SKM-1 (cell line): Measurements from ENCODE around the gene PAWR.
"Not testable (repeated sequence)": the region's sequence is repeated elsewhere in the genome, so short reads cannot be mapped to it uniquely, and the experiment has no call there.

ENCODE experiments used
- DNase-seq: peaks from one replicate; lab custom pipeline; 2025; ENCODE audit not compliant: unreplicated experiment; lab: John Stamatoyannopoulos, UW

PAWR gene

DNA sequence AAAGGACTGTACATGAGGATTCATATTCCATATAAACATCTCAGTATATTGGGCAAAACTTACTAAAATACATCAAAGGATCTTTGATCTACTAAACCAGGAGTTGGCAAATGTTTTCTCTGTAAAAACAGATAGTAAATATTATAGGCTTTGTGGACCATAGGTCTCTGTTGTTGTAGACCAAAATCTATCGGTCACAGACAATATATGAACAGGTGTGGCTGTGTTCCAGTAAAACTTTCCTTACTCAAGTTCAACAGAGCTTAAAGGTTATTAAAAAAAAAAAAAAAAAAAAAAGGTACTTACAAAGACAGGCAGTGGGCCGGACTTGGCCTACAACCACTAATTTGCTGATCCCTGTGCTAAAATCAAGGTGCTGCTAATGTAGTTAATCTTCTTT lies 40.3 kb downstream of the PAWR start:
- DNase-seq = no peak

DNA sequence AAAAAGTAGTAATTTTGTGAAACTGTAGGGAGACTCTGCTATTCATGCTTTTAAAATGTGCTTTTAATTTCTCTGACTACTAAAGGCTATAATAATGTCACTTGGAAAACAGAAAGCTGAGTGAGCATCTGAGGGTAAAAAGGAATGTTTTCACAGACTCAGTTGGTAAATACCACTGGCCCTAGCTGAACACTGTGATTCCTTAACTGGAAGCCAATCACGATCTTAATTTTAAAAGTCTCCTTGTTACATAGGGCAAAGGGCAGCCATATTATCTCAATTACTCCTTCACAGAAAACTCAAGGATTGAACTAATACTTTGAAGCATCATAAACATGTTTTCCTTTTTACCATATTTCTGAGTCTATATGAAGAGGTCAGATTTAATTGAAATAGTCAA lies 41.9 kb downstream of the PAWR start:
- DNase-seq = no peak

DNA sequence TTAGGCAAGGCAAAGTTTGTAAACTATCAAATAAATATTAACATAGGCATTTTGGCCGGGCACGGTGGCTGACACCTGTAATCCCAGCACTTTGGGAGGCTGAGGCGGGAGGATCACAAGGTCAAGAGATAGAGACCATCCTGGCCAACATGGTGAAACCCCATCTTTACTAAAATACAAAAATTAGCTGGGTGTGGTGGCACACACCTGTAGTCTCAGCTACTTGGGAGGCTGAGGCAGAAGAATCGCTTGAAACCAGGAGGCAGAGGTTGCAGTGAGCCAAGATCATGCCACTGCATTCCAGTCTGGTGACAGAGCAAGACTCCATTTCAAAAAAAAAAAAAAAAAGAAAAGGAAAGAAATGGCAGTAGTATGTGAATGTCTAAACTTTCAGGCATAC lies 43.9 kb downstream of the PAWR start:
- not testable (repeated sequence) for DNase-seq

GRCh38 chr12:79645235-79645630 lies 45.5 kb downstream of the PAWR start:
- no peak for DNase-seq

GRCh38 chr12:79644274-79645234 lies 46.2 kb downstream of the PAWR start:
- no peak for DNase-seq

- no peak for DNase-seq
Measured at GRCh38 chr12:79643821-79644220, 46.9 kb downstream of the PAWR start.

DNA sequence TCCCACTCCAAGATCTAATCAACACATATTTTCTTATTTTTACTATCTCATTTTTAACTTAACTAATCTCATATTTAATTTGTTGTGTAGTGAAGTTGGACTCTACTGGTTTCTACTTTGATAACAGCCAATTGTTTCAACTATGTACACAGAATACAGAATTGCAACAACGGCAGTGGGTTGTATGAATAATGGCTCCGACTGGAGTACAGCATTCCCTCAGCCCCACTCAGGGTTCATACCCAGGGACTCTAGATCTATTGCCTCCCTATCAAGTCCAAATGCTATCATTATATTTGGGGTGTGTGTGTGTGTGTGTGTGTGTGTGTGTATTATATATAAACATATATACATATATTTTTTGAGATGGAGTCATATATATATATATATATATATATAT lies 52.3 kb downstream of the PAWR start:
- DNase-seq = no peak

- DNase-seq = no peak
Measured at GRCh38 chr12:79637093-79637492, 53.7 kb downstream of the PAWR start.

GRCh38 chr12:79635676-79636075 lies 55.1 kb downstream of the PAWR start:
- DNase-seq = no peak

DNA sequence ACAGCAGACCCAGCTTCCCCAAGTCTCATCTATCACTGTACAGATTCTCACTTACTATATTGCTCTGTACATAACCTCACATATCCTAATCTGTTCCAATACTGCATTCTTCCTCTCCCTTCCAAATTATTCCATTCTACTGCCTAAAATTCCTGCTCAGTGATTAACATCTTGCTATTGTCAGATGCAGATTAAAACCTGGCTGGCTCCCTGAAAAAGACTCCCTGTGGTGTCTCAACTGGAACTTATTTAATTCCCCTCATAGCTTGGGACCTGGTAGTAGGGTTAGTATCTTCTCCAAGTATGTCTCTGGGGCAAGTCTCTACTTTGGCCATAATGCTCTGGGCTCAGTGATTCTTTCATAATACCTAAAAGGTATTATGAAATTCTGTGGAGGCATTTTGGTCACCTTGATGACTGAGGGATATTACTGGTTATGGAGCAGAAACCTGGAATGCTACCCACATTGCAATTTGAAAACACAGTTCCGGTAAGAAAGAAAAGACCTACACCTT lies 55.8 kb downstream of the PAWR start:
- no peak for DNase-seq

GRCh38 chr12:79629561-79629960 lies 61.2 kb downstream of the PAWR start:
- DNase-seq = no peak

- DNase-seq = not testable (repeated sequence)
Measured at GRCh38 chr12:79626735-79627134, 64.0 kb downstream of the PAWR start.

DNA sequence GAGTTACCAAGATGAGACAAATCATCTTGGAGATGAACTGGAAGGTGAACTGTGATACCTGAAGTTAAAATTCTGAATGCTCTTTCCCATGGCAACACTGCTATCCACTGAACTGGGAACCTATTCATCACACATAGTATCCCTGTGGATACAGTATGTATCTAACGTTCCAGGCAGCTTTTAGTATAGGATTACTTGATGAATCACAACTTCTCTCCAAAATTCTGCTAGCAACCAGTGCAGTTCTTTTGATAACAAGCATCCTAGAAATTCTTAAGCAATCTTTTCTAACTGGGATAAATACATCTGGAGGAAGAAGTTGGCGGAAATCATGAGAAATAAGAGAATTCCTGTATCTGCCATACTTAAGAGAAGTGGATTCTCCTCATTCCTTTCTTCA lies 66.4 kb downstream of the PAWR start:
- no peak for DNase-seq

DNA sequence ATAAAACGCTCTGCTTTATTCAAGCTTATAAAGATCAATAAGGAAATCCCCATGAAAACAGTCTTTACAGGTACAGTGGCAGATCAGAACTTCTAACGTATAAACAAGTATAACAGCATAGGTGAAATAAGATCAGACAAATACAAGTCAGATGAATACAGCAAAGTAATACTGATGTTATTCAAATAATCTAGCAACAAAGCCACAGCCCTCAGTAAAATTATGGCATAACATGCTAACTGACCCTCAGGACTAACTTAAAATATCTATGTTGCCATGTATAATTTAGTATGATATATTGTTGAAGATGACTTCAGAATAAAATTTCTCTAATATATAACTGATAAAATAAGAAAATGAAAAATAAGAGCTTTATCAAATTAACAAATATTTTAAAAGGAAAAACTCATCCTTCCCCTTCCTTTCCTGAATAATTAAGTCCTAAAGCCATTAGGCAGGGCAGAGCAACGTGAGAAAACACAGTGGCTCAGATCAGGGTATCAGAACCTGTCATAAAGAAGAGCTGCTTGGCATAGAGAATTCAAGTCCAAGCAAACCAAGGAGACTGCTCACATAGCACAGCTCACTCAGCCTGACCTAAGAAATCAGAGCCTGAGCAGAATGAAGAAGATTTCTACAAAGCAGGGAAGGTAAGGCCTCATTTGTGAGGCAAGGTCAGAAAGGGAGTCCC lies 70.7 kb downstream of the PAWR start:
- no peak for DNase-seq

DNA sequence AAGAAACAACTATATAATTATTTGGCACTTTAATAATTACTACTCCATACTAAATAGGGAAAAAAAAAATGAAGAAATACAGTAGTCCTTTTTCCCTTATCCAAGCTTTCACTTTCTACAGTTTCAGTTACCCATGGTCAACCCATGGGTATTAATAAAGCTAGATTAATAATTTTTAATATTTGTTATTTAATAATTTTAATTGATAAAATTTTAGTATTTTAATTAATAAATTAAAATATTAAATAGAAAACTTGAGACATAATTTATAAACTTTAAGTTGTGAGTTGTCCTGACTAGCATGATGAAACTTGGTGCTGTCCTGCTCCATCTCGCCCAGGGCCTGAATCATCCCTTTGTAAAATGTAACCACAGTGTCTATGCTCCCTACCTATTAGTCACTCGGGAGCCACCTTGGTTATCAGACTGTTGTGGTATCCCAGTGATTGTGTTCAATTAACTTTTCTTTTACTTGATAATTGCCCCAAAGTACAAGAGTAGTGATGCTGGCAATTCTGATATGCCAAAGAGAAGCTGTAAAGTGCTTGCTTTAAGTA lies 71.8 kb downstream of the PAWR start:
- DNase-seq = no peak

GRCh38 chr12:79617696-79618095 lies 73.1 kb downstream of the PAWR start:
- DNase-seq = no peak

DNA sequence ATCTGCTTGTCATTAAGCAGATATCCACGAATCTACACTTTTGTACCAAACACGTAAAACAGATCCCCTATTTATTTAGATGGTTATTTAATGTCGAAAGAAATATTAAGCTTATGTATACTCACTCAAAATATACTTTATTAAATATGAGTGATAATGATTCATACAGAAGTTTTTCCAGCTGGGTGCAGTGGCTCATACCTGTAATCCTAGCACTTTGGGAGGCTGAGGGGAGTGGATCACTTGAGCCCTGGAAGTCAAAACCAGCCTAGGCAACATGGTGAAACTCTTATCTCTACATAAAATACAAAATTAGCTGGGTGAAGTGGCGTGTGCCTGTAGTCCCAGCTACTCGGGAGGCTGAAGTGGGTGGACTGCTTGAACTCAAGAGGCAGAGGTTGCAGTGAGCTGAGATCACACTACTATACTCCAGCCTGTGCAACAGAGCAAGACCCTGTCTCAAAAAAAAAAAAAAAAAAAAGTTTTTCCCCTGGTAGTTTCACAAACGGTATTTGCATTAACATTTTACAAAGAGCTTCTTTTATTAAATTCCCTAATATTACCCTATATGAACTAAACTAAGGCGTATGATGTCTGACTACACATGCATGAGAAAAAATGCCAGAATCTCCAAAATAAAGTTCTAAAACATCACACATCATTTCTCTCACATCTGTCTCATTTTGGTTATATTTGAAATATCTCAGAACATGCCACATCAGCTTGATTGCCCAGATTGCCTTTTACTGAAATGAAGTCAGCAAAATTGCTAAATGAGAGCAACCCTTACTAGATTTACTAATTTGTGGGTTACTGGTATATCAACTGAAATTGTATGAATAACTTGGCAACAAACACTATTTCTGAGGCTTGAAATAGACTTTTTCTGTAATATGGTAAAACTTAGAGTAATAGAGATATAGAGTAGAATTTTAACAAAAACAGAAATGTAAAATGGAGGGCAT lies 74.9 kb downstream of the PAWR start:
- no peak for DNase-seq

- DNase-seq = no peak
Measured at GRCh38 chr12:79614730-79615129, 76.0 kb downstream of the PAWR start.

DNA sequence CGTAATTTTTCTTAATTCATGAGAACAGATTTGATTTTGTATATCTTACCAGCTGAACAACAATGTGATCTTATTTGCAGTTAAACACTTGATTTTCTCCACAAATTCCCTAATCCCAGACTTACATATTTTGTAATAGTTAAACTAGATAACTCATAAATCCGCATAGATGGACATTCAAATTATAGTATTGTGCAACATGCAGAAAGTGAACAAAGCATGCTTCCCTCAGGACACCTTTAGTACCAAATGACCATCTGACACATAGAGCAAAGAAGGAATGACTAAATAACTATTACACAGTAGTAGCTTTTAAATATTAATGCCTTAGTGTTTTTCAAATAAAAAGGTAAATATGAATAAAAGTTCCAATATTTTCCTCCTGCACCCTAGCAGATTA lies 88.9 kb downstream of the PAWR start:
- DNase-seq = no peak

- no peak for DNase-seq
Measured at GRCh38 chr12:79597910-79598309, 92.9 kb downstream of the PAWR start.
